H9 (cell line): Measurements from ENCODE around the gene PSMB5. TPM values are rescaled to one million over a fixed set of nuclear protein-coding genes. Genes with fewer than 3 reads are reported as not detected.

Source experiments
- DNase-seq: peaks from one replicate; pipeline ENCODE4 v3.0.0-alpha.2; 2017
- H2AFZ ChIP-seq: one replicate; pipeline ENCODE4 v1.6.1; 2013; ENCODE audit warnings: mild to moderate bottlenecking, low read length, control low read depth, moderate library complexity
- H2AK5ac ChIP-seq: 2 replicates; pipeline ENCODE4 v1.6.1; 2013; ENCODE audit warnings: low read length, control low read depth, mixed read lengths; ENCODE audit not compliant: insufficient read length
- H2BK120ac ChIP-seq: one replicate; pipeline ENCODE4 v1.6.1; 2013; ENCODE audit warnings: low read depth, mild to moderate bottlenecking, low read length, control low read depth, inconsistent platforms; ENCODE audit not compliant: poor library complexity, severe bottlenecking
- H2BK12ac ChIP-seq: 2 replicates; pipeline ENCODE4 v1.6.1; 2013; ENCODE audit warnings: low read length, control low read depth, mixed read lengths, low read depth; ENCODE audit not compliant: insufficient read length
- H2BK15ac ChIP-seq: 2 replicates; pipeline ENCODE4 v1.6.1; 2013; ENCODE audit warnings: low read depth, low read length, control low read depth
- H2BK20ac ChIP-seq: one replicate; pipeline ENCODE4 v1.6.1; 2013; ENCODE audit warnings: low read depth, mild to moderate bottlenecking, low read length, control low read depth, inconsistent platforms; ENCODE audit not compliant: poor library complexity, severe bottlenecking
- H2BK5ac ChIP-seq: 2 replicates; pipeline ENCODE4 v1.6.1; 2013; ENCODE audit warnings: low read length, control low read depth, mixed read lengths; ENCODE audit not compliant: insufficient read length
- H3K14ac ChIP-seq: 2 replicates; pipeline ENCODE4 v1.6.1; 2013; ENCODE audit warnings: low read length, control low read depth; ENCODE audit not compliant: insufficient read depth
- H3K18ac ChIP-seq: 2 replicates; pipeline ENCODE4 v1.6.1; 2013; ENCODE audit warnings: low read depth, mild to moderate bottlenecking, mixed read lengths, low read length, control low read depth; ENCODE audit not compliant: insufficient read length
- H3K23ac ChIP-seq: 2 replicates; pipeline ENCODE4 v1.6.1; 2013; ENCODE audit warnings: low read length, control low read depth, mixed read lengths, low read depth; ENCODE audit not compliant: insufficient read length
- H3K23me2 ChIP-seq: 2 replicates; pipeline ENCODE4 v1.6.1; 2013; ENCODE audit warnings: low read depth, mild to moderate bottlenecking, mixed read lengths, low read length, control low read depth; ENCODE audit not compliant: insufficient read length, poor library complexity, severe bottlenecking
- H3K27ac ChIP-seq: 2 replicates; pipeline ENCODE4 v1.5.1; 2013; ENCODE audit warnings: low read length, control low read depth, mixed read lengths, low read depth; ENCODE audit not compliant: insufficient read length
- H3K27me3 ChIP-seq: 2 replicates; pipeline ENCODE4 v1.6.1; 2013; ENCODE audit warnings: low read length, control low read depth, inconsistent platforms; ENCODE audit not compliant: insufficient read depth
- H3K4ac ChIP-seq: 2 replicates; pipeline ENCODE4 v1.6.1; 2013; ENCODE audit warnings: low read depth, mild to moderate bottlenecking, control low read depth, inconsistent platforms, low read length, moderate library complexity
- H3K4me1 ChIP-seq: 2 replicates; pipeline ENCODE4 v1.6.1; 2013; ENCODE audit warnings: low read length, control low read depth, inconsistent platforms; ENCODE audit not compliant: insufficient read depth
- H3K4me2 ChIP-seq: 2 replicates; pipeline ENCODE4 v1.6.1; 2013; ENCODE audit warnings: low read length, control low read depth, mixed read lengths; ENCODE audit not compliant: insufficient read length, insufficient read depth
- H3K56ac ChIP-seq: 2 replicates; pipeline ENCODE4 v1.6.1; 2013; ENCODE audit warnings: low read depth, mild to moderate bottlenecking, mixed read lengths, low read length, control low read depth; ENCODE audit not compliant: insufficient read length
- H3K79me1 ChIP-seq: 2 replicates; pipeline ENCODE4 v1.6.1; 2013; ENCODE audit warnings: low read depth, mild to moderate bottlenecking, moderate library complexity, low read length, control low read depth, inconsistent platforms; ENCODE audit not compliant: insufficient read depth, poor library complexity, severe bottlenecking
- H3K79me2 ChIP-seq: 2 replicates; pipeline ENCODE4 v1.6.1; 2013; ENCODE audit warnings: low read length, control low read depth, inconsistent platforms; ENCODE audit not compliant: insufficient read depth
- H3K9ac ChIP-seq: 2 replicates; pipeline ENCODE4 v1.6.1; 2013; ENCODE audit warnings: low read length, control low read depth, mixed read lengths; ENCODE audit not compliant: insufficient read length; ENCODE audit errors: extremely low read depth
- H3K9me3 ChIP-seq: one replicate; pipeline ENCODE4 v1.6.1; 2013; ENCODE audit warnings: low read depth, low read length, inconsistent platforms; ENCODE audit not compliant: control insufficient read depth
- H3T11ph ChIP-seq: one replicate; pipeline ENCODE4 v1.6.1; 2013; ENCODE audit warnings: mild to moderate bottlenecking, low read length, control low read depth, inconsistent platforms
- H4K20me1 ChIP-seq: one replicate; pipeline ENCODE4 v1.6.1; 2013; ENCODE audit not compliant: control insufficient read depth, insufficient read length, insufficient read depth
- H4K5ac ChIP-seq: 2 replicates; pipeline ENCODE4 v1.6.1; 2013; ENCODE audit warnings: low read depth, mild to moderate bottlenecking, mixed read lengths, low read length, control low read depth; ENCODE audit not compliant: insufficient read length
- H4K8ac ChIP-seq: replicated peaks from 2 replicates; pipeline ENCODE4 v1.6.1; 2013; ENCODE audit warnings: low read length, control low read depth, mixed read lengths, low read depth; ENCODE audit not compliant: insufficient read length
- H4K91ac ChIP-seq: 2 replicates; pipeline ENCODE4 v1.6.1; 2013; ENCODE audit warnings: low read depth, mild to moderate bottlenecking, moderate library complexity, mixed read lengths, low read length, control low read depth; ENCODE audit not compliant: insufficient read length
- H3K27ac Mint-ChIP-seq, 3 experiments: 2 replicates in 2 of 3; 3 replicates in 1 of 3; pipeline ENCODE4 v1.8.0; 2020 to 2021; ENCODE audit warnings: mixed read lengths in 3 of 3, mild to moderate bottlenecking in 1 of 3, moderate library complexity in 1 of 3
- H3K27me3 Mint-ChIP-seq: 2 replicates; pipeline ENCODE4 v1.8.0; 2021; ENCODE audit warnings: low read depth, mild to moderate bottlenecking, moderate library complexity, mixed read lengths
- H3K36me3 Mint-ChIP-seq, 3 experiments: 2 replicates in 2 of 3; 3 replicates in 1 of 3; pipeline ENCODE4 v1.8.0; 2020 to 2021; ENCODE audit warnings: low read depth in 3 of 3, mixed read lengths in 3 of 3; ENCODE audit not compliant: insufficient read depth in 1 of 3
- H3K4me1 Mint-ChIP-seq, 2 experiments: 2 replicates each; pipeline ENCODE4 v1.8.0; 2020; ENCODE audit warnings: mixed read lengths in 2 of 2
- H3K4me3 Mint-ChIP-seq, 2 experiments: 2 replicates in 1 of 2; 3 replicates in 1 of 2; pipeline ENCODE4 v1.8.0; 2020 to 2021; ENCODE audit warnings: mild to moderate bottlenecking in 2 of 2, mixed read lengths in 2 of 2, moderate library complexity in 1 of 2
- H3K9me3 Mint-ChIP-seq, 2 experiments: 2 replicates in 1 of 2; 3 replicates in 1 of 2; pipeline ENCODE4 v1.8.0; 2020; ENCODE audit warnings: mild to moderate bottlenecking in 2 of 2, mixed read lengths in 2 of 2, moderate library complexity in 1 of 2
- WGBS: extraction: QIAGEN DNeasy Blood & Tissue Kit; methylation state at CpG from one replicate; pipeline ENCODE4 v1.1.7; 2013; ENCODE audit warnings: missing lambda C conversion rate, low lambda C conversion rate, mixed read lengths; ENCODE audit not compliant: insufficient read length; ENCODE audit errors: extremely low coverage; 5-methylcytosine and 5-hydroxymethylcytosine counted together
- total RNA-seq: library from RNA; stranded (reverse); gene quantifications from 2 replicates; pipeline ENCODE4 v1.2.1, GENCODE V29; 2021
- TF ChIP-seq, protein P1 (sequence below): fragments of 200-600 bp; sonication (generic); conservative IDR thresholded peaks from 3 replicates; pipeline ENCODE4 v1.8.0; 2021; ENCODE audit warnings: antibody characterized with exemption, mild to moderate bottlenecking

The PSMB5 gene
- total RNA-seq, 1 experiment from 2014 or later, result 252 TPM

DNA sequence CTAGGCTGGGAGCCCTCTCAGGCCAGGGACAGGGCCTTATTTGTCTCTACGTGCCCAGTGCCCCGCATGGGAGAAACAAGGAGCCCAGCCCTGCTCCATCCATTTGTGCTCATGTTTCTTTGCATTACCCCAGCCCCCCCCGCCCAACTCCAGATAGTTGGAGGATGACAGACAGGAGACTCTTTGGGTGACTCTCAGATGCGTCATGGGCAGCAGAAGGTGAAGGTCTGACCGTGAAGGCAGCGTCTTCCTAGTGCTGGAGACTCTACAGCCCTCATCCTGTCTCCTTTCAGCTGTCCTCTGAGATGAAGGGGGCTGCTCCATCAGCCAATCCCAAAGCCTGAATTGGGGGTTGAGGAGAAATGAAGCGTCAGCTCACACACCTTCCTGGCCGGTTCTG is 7.0 kb upstream of the PSMB5 start:
- TF ChIP-seq, protein P1, sequence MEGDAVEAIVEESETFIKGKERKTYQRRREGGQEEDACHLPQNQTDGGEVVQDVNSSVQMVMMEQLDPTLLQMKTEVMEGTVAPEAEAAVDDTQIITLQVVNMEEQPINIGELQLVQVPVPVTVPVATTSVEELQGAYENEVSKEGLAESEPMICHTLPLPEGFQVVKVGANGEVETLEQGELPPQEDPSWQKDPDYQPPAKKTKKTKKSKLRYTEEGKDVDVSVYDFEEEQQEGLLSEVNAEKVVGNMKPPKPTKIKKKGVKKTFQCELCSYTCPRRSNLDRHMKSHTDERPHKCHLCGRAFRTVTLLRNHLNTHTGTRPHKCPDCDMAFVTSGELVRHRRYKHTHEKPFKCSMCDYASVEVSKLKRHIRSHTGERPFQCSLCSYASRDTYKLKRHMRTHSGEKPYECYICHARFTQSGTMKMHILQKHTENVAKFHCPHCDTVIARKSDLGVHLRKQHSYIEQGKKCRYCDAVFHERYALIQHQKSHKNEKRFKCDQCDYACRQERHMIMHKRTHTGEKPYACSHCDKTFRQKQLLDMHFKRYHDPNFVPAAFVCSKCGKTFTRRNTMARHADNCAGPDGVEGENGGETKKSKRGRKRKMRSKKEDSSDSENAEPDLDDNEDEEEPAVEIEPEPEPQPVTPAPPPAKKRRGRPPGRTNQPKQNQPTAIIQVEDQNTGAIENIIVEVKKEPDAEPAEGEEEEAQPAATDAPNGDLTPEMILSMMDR, result no peak
- H3K9ac ChIP-seq, result no peak overlapping the region
- no peaks in the 10 kb centered on the region for H3K9me3 ChIP-seq
- H2BK5ac ChIP-seq, result no peak overlapping the region
- no peak overlapping the region for H3T11ph ChIP-seq
- no peak overlapping the region for H3K14ac ChIP-seq
- Mint-ChIP-seq H3K27me3 (peaks cover 1% of the 10 kb centered on the region; the same call in 1 of the 2 replicates), H3K27ac (no peak overlapping the region), H3K4me1 (peaks cover 6 to 15% of the 10 kb centered on the region in 2 experiments), H3K36me3 (peaks cover 0 to 1% (median 0%) of the 10 kb centered on the region in 3 experiments; a peak in 1 of 7 replicates), H3K4me3 (no peak overlapping the region), H3K9me3 (no peaks in the 10 kb centered on the region)
- no peaks in the 10 kb centered on the region for H3K23me2 ChIP-seq
- no peak overlapping the region for H2AK5ac ChIP-seq
- no peak overlapping the region for H2AFZ ChIP-seq
- no peaks in the 10 kb centered on the region for H3K79me1 ChIP-seq
- H3K27me3 ChIP-seq, result no peaks in the 10 kb centered on the region
- no peak overlapping the region for H3K23ac ChIP-seq
- no peak overlapping the region for H4K91ac ChIP-seq
- no peak overlapping the region for H3K4me2 ChIP-seq
- H3K18ac ChIP-seq, result no peak overlapping the region
- no peak overlapping the region for H2BK20ac ChIP-seq
- H2BK15ac ChIP-seq, result no peak overlapping the region
- WGBS, result no CpG with 5 or more reads among the region's 8 CpGs
- H2BK120ac ChIP-seq, result no peak overlapping the region
- DNase-seq, result no peak
- H4K5ac ChIP-seq, result no peak overlapping the region
- H3K56ac ChIP-seq, result no peak overlapping the region
- no peaks in the 10 kb centered on the region for H3K79me2 ChIP-seq
- H4K8ac ChIP-seq, result no peak overlapping the region
- H3K27ac ChIP-seq, result no peak overlapping the region
- no peak overlapping the region for H2BK12ac ChIP-seq
- H3K4me1 ChIP-seq, result no peaks in the 10 kb centered on the region
- no peaks in the 10 kb centered on the region for H4K20me1 ChIP-seq
- no peak overlapping the region for H3K4ac ChIP-seq
